KMS-11 (cell line): ENCODE results near the gene TERF2IP.

Source experiments
- H2AFZ ChIP-seq: fragments of 200-600 bp; sonication (generic); 2 replicates; pipeline ENCODE4 v1.6.1; 2016; ENCODE audit warnings: antibody characterized with exemption, mixed run types, low read depth
- H3K27ac ChIP-seq: fragments of 200-600 bp; sonication (generic); 2 replicates; pipeline ENCODE4 v1.6.1; 2016; ENCODE audit warnings: mild to moderate bottlenecking, mixed run types
- H3K27me3 ChIP-seq: fragments of 200-600 bp; sonication (generic); 2 replicates; pipeline ENCODE4 v1.6.1; 2017; ENCODE audit warnings: mild to moderate bottlenecking, low read depth, mixed run types, moderate library complexity; ENCODE audit not compliant: insufficient read depth
- H3K36me3 ChIP-seq: fragments of 200-600 bp; sonication (generic); 2 replicates; pipeline ENCODE4 v1.6.1; 2017; ENCODE audit warnings: mild to moderate bottlenecking, mixed run types; ENCODE audit not compliant: insufficient read depth
- H3K4me1 ChIP-seq: fragments of 200-600 bp; sonication (generic); 2 replicates; pipeline ENCODE4 v1.6.1; 2016; ENCODE audit warnings: mild to moderate bottlenecking, low read depth, mixed run types; ENCODE audit not compliant: poor library complexity, severe bottlenecking
- H3K4me2 ChIP-seq: fragments of 200-600 bp; sonication (generic); 2 replicates; pipeline ENCODE4 v1.7.0; 2016; ENCODE audit warnings: mild to moderate bottlenecking, mixed run types
- H3K4me3 ChIP-seq: fragments of 200-600 bp; sonication (generic); IDR thresholded peaks from 2 replicates; pipeline ENCODE4 v1.6.1; 2017; ENCODE audit warnings: low read depth, low read length, mixed read lengths; ENCODE audit not compliant: insufficient read depth
- H3K79me2 ChIP-seq: fragments of 200-600 bp; sonication (generic); 2 replicates; pipeline ENCODE4 v1.6.1; 2016; ENCODE audit warnings: low read depth, mixed run types; ENCODE audit not compliant: insufficient read depth
- H3K9ac ChIP-seq: fragments of 200-600 bp; sonication (generic); 2 replicates; pipeline ENCODE4 v1.6.1; 2016; ENCODE audit warnings: mild to moderate bottlenecking, mixed run types
- H4K20me1 ChIP-seq: fragments of 200-600 bp; sonication (generic); 2 replicates; pipeline ENCODE4 v1.6.1; 2016; ENCODE audit warnings: mild to moderate bottlenecking, mixed run types; ENCODE audit not compliant: insufficient read depth
- CTCF ChIP-seq: fragments of 200-600 bp; sonication (generic); conservative IDR thresholded peaks from 2 replicates; pipeline ENCODE4 v1.6.1; 2017; ENCODE audit warnings: low read depth, mild to moderate bottlenecking, antibody characterized with exemption, low read length, moderate library complexity, mixed read lengths

Gene TERF2IP

GRCh38 chr16:75614066-75614897 lies 33.3 kb upstream of the TERF2IP start:
- Histone ChIP-seq H3K27me3 (no peaks in the 10 kb centered on the region), H3K79me2 (no peaks in the 10 kb centered on the region), H3K9ac (no peak overlapping the region), H4K20me1 (no peaks in the 10 kb centered on the region), H3K4me3 (no peak overlapping the region), H3K27ac (no peak overlapping the region), H3K4me2 (no peak overlapping the region), H3K36me3 (no peaks in the 10 kb centered on the region), H2AFZ (no peak overlapping the region), H3K4me1 (no peaks in the 10 kb centered on the region)
- no peak for TF ChIP-seq CTCF

GRCh38 chr16:75615619-75616018 lies 32.0 kb upstream of the TERF2IP start:
- no peaks in the 10 kb centered on the region for H3K79me2 ChIP-seq
- H3K4me3 ChIP-seq, result no peak overlapping the region
- no peaks in the 10 kb centered on the region for H4K20me1 ChIP-seq
- H3K4me2 ChIP-seq, result no peak overlapping the region
- no peak for TF ChIP-seq CTCF
- H3K27me3 ChIP-seq, result no peaks in the 10 kb centered on the region
- H3K27ac ChIP-seq, result no peak overlapping the region
- no peaks in the 10 kb centered on the region for H3K36me3 ChIP-seq
- no peak overlapping the region for H2AFZ ChIP-seq
- H3K4me1 ChIP-seq, result no peaks in the 10 kb centered on the region
- H3K9ac ChIP-seq, result no peak overlapping the region

- Histone ChIP-seq H4K20me1 (no peaks in the 10 kb centered on the region), H3K27ac (no peak overlapping the region), H3K4me3 (no peak overlapping the region), H3K9ac (no peak overlapping the region), H3K4me2 (no peak overlapping the region), H3K27me3 (no peaks in the 10 kb centered on the region), H3K4me1 (peaks cover 4% of the 10 kb centered on the region), H2AFZ (no peak overlapping the region), H3K36me3 (no peaks in the 10 kb centered on the region), H3K79me2 (no peaks in the 10 kb centered on the region; the same call in 1 of the 2 replicates)
- no peak for TF ChIP-seq CTCF
Measured at GRCh38 chr16:75616521-75617010, 31.0 kb upstream of the TERF2IP start.

- Histone ChIP-seq H2AFZ (no peak overlapping the region), H3K27ac (no peak overlapping the region), H3K27me3 (no peaks in the 10 kb centered on the region), H4K20me1 (no peaks in the 10 kb centered on the region), H3K36me3 (no peaks in the 10 kb centered on the region), H3K79me2 (peaks cover 5% of the 10 kb centered on the region; the same call in 1 of the 2 replicates), H3K4me2 (no peak overlapping the region), H3K4me3 (no peak overlapping the region), H3K4me1 (peaks cover 9% of the 10 kb centered on the region), H3K9ac (no peak overlapping the region)
- no peak for TF ChIP-seq CTCF
Measured at GRCh38 chr16:75617121-75617520, 30.5 kb upstream of the TERF2IP start.
